Epithelial cell of proximal tubule (primary cell): ENCODE results near the gene DMD. TPM values are rescaled to one million over a fixed set of nuclear protein-coding genes. Genes with fewer than 3 reads are reported as not detected.

Experiments used
- DNase-seq: peaks from one replicate; pipeline ENCODE4 v3.0.0-alpha.2; 2011; ENCODE audit warnings: low read depth
- H3K4me3 ChIP-seq: 2 replicates; pipeline ENCODE4 v1.5.1; 2011; ENCODE audit warnings: low read depth, mild to moderate bottlenecking, low read length
- CTCF ChIP-seq: conservative IDR thresholded peaks from 2 replicates; pipeline ENCODE4 v1.5.1; 2012; ENCODE audit warnings: low read depth, mild to moderate bottlenecking, low read length
- total RNA-seq: library from RNA; depleted of rRNA; stranded (reverse); fragments of >200 nt; gene quantifications from 2 replicates; pipeline ENCODE4 v1.2.3, GENCODE V29; 2015

The DMD gene
- total RNA-seq, 1 donor from 2014 or later, result 1.3 TPM

- no peak overlapping the region for H3K4me3 ChIP-seq
- DNase-seq, result no peak
- TF ChIP-seq CTCF, result no peak
Measured at GRCh38 chrX:32998776-32999175, 212.6 kb downstream of the DMD start.

GRCh38 chrX:32995427-32995826 lies 215.9 kb downstream of the DMD start:
- no peak for DNase-seq
- H3K4me3 ChIP-seq, result no peak overlapping the region
- no peak for TF ChIP-seq CTCF

GRCh38 chrX:32987142-32987541 lies 224.2 kb downstream of the DMD start:
- no peak for DNase-seq
- no peak for TF ChIP-seq CTCF
- no peak overlapping the region for H3K4me3 ChIP-seq

- TF ChIP-seq CTCF, result no peak
Measured at GRCh38 chrX:32985544-32985943, 225.8 kb downstream of the DMD start.

GRCh38 chrX:32966821-32967355 lies 244.5 kb downstream of the DMD start:
- no peak for DNase-seq
- H3K4me3 ChIP-seq, result no peak overlapping the region
- TF ChIP-seq CTCF, result no peak

More at GRCh38 chrX:32985544-32985943, 225.8 kb downstream of the DMD start:
- DNase-seq, result no peak
- H3K4me3 ChIP-seq, result no peak overlapping the region

GRCh38 chrX:32954125-32954524 lies 257.2 kb downstream of the DMD start:
- TF ChIP-seq CTCF, result no peak
- H3K4me3 ChIP-seq, result no peak overlapping the region
- DNase-seq, result no peak

- H3K4me3 ChIP-seq, result no peak overlapping the region
- DNase-seq, result no peak
- TF ChIP-seq CTCF, result no peak
Measured at GRCh38 chrX:32948130-32948529, 263.2 kb downstream of the DMD start.
